Measurements from ENCODE around the gene IL17RE. TPM values are rescaled to one million over a fixed set of nuclear protein-coding genes. Genes with fewer than 3 reads are reported as not detected.

The IL17RE gene
- total and polyA plus RNA-seq, 9 of the 15 experiments (the other 6 are each of a cell fraction or from before 2014, with no cell fraction given): 0.32 to 1.9 (median 0.51) TPM; not detected in 4

DNA sequence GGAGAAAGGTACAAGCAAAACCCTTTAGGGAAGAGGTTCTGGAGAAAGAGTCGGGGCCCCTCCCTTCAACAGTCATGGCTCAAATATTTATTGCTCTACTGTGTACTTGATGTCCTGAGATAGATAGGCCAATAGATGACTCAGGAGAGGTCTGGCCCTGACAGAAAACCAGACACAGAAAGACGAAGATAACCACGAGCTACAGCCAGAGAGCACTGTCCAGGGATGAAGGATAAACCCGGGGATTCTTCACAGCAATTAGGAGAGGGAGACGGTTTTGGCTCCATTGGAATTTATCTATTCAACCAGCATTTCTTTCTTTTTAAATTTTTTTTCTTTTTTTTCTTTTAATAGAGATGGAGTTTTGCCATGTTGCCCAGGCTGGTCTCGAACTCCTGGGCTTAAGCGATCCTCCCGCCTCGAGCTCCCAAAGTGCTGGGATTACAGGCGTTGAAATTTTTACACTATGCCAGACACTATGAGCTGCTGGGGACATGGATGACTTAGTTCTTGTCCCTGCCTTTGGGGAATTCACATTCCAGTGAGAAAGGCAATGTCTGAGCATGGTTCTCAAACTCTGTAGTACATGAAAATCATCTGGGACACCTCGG is 18.0 kb upstream of the IL17RE start (continued):
- TF ChIP-seq, protein P1, sequence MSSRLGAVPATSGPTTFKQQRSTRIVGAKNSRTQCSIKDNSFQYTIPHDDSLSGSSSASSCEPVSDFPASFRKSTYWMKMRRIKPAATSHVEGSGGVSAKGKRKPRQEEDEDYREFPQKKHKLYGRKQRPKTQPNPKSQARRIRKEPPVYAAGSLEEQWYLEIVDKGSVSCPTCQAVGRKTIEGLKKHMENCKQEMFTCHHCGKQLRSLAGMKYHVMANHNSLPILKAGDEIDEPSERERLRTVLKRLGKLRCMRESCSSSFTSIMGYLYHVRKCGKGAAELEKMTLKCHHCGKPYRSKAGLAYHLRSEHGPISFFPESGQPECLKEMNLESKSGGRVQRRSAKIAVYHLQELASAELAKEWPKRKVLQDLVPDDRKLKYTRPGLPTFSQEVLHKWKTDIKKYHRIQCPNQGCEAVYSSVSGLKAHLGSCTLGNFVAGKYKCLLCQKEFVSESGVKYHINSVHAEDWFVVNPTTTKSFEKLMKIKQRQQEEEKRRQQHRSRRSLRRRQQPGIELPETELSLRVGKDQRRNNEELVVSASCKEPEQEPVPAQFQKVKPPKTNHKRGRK (tag; IDR thresholded peaks at IDR 0.05): no peak
- no peak for TF ChIP-seq ZZZ3 (IDR thresholded peaks at IDR 0.05)
- TF ChIP-seq HDGF (IDR thresholded peaks at IDR 0.05): no peak
- TF ChIP-seq KLF10 (CRISPR knock-in tag; IDR thresholded peaks at IDR 0.05): no peak
- TF ChIP-seq SMAD3 (CRISPR knock-in tag; conservative IDR thresholded peaks at IDR 0.05): no peak
- no peak for TF ChIP-seq ZNF143 (CRISPR knock-in tag; IDR thresholded peaks at IDR 0.05)
- TF ChIP-seq ZNF589 (CRISPR knock-in tag; IDR thresholded peaks at IDR 0.05; ENCODE audit: low read depth): no peak
- TF ChIP-seq SPI1 (IDR thresholded peaks at IDR 0.05; ENCODE audit: borderline replicate concordance, low read depth, low read length): no peak
- TF ChIP-seq, protein P2, sequence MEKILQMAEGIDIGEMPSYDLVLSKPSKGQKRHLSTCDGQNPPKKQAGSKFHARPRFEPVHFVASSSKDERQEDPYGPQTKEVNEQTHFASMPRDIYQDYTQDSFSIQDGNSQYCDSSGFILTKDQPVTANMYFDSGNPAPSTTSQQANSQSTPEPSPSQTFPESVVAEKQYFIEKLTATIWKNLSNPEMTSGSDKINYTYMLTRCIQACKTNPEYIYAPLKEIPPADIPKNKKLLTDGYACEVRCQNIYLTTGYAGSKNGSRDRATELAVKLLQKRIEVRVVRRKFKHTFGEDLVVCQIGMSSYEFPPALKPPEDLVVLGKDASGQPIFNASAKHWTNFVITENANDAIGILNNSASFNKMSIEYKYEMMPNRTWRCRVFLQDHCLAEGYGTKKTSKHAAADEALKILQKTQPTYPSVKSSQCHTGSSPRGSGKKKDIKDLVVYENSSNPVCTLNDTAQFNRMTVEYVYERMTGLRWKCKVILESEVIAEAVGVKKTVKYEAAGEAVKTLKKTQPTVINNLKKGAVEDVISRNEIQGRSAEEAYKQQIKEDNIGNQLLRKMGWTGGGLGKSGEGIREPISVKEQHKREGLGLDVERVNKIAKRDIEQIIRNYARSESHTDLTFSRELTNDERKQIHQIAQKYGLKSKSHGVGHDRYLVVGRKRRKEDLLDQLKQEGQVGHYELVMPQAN (IDR thresholded peaks at IDR 0.05; ENCODE audit: borderline replicate concordance): no peak; the same call in 1 of the 2 replicates
- peak; percentile 23 for TF ChIP-seq RBBP5 (IDR thresholded peaks at IDR 0.05; ENCODE audit: borderline replicate concordance, insufficient read depth, low read length, poor library complexity, severe bottlenecking)
- no peak for TF ChIP-seq RBM15 (IDR thresholded peaks at IDR 0.05; ENCODE audit: insufficient read depth, low read length)
- TF ChIP-seq, protein P3, sequence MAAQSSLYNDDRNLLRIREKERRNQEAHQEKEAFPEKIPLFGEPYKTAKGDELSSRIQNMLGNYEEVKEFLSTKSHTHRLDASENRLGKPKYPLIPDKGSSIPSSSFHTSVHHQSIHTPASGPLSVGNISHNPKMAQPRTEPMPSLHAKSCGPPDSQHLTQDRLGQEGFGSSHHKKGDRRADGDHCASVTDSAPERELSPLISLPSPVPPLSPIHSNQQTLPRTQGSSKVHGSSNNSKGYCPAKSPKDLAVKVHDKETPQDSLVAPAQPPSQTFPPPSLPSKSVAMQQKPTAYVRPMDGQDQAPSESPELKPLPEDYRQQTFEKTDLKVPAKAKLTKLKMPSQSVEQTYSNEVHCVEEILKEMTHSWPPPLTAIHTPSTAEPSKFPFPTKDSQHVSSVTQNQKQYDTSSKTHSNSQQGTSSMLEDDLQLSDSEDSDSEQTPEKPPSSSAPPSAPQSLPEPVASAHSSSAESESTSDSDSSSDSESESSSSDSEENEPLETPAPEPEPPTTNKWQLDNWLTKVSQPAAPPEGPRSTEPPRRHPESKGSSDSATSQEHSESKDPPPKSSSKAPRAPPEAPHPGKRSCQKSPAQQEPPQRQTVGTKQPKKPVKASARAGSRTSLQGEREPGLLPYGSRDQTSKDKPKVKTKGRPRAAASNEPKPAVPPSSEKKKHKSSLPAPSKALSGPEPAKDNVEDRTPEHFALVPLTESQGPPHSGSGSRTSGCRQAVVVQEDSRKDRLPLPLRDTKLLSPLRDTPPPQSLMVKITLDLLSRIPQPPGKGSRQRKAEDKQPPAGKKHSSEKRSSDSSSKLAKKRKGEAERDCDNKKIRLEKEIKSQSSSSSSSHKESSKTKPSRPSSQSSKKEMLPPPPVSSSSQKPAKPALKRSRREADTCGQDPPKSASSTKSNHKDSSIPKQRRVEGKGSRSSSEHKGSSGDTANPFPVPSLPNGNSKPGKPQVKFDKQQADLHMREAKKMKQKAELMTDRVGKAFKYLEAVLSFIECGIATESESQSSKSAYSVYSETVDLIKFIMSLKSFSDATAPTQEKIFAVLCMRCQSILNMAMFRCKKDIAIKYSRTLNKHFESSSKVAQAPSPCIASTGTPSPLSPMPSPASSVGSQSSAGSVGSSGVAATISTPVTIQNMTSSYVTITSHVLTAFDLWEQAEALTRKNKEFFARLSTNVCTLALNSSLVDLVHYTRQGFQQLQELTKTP (IDR thresholded peaks at IDR 0.05; ENCODE audit: low read depth in 1 of 2, partially characterized antibody in 2 of 2): peak in 1 of 2 experiments; percentile 35
- TF ChIP-seq, protein P4, sequence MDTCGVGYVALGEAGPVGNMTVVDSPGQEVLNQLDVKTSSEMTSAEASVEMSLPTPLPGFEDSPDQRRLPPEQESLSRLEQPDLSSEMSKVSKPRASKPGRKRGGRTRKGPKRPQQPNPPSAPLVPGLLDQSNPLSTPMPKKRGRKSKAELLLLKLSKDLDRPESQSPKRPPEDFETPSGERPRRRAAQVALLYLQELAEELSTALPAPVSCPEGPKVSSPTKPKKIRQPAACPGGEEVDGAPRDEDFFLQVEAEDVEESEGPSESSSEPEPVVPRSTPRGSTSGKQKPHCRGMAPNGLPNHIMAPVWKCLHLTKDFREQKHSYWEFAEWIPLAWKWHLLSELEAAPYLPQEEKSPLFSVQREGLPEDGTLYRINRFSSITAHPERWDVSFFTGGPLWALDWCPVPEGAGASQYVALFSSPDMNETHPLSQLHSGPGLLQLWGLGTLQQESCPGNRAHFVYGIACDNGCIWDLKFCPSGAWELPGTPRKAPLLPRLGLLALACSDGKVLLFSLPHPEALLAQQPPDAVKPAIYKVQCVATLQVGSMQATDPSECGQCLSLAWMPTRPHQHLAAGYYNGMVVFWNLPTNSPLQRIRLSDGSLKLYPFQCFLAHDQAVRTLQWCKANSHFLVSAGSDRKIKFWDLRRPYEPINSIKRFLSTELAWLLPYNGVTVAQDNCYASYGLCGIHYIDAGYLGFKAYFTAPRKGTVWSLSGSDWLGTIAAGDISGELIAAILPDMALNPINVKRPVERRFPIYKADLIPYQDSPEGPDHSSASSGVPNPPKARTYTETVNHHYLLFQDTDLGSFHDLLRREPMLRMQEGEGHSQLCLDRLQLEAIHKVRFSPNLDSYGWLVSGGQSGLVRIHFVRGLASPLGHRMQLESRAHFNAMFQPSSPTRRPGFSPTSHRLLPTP (IDR thresholded peaks at IDR 0.05; ENCODE audit: borderline replicate concordance, extremely low read depth, insufficient read length): peak; percentile 37
- no peak for TF ChIP-seq TAF15 (IDR thresholded peaks at IDR 0.05; ENCODE audit: low read depth, low read length)
- no peak for TF ChIP-seq ZNF699 (CRISPR knock-in tag; IDR thresholded peaks at IDR 0.05; ENCODE audit: insufficient replicate concordance)
- peak; percentile 84 for TF ChIP-seq JUN (IDR thresholded peaks at IDR 0.05; ENCODE audit: borderline replicate concordance, low read depth, low read length)
- no peak for TF ChIP-seq JUN (CRISPR knock-in tag; IDR thresholded peaks at IDR 0.05; ENCODE audit: borderline replicate concordance)

All from K562 (cell line).